Caco-2 (cell line): ENCODE results near the gene LCN12. TPM values are rescaled to one million over a fixed set of nuclear protein-coding genes. Genes with fewer than 3 reads are reported as not detected.

ENCODE experiments used
- BruUV-seq: library from RNA; stranded (reverse); fragments of 400-500 nt; replicated peaks from 2 replicates; lab custom pipeline; 2021; lab: Mats Ljungman, UMichigan
- CTCF ChIA-PET: fragments of 300-600 bp; sonication (Branson Sonifier 250); formaldehyde crosslinking; loops from one replicate; lab custom pipeline; 2022; ENCODE audit warnings: antibody characterized with exemption; lab: Charles Lee
- POLR2A ChIA-PET: fragments of 300-600 bp; sonication (Branson Sonifier 250); formaldehyde crosslinking; loops from one replicate; lab custom pipeline; 2022; ENCODE audit warnings: antibody characterized with exemption; lab: Charles Lee
- DNase-seq, 2 experiments: peaks; one replicate each; pipeline versions ENCODE4 v3.0.0 to v3.0.0-alpha.2; 2020 to 2022
- H3K27me3 ChIP-seq: replicated peaks from 2 replicates; pipeline ENCODE4 v1.6.0; 2011; ENCODE audit warnings: low read length; ENCODE audit not compliant: control insufficient read depth, insufficient read depth
- H3K36me3 ChIP-seq: 2 replicates; pipeline ENCODE4 v1.5.1; 2011; ENCODE audit warnings: low read length; ENCODE audit not compliant: control insufficient read depth, insufficient read depth
- H3K4me1 ChIP-seq: fragments of 250-450 bp; sonication (Bioruptor Pico); 2 replicates; pipeline ENCODE4 v1.5.1; 2020; ENCODE audit warnings: mild to moderate bottlenecking
- H3K4me3 ChIP-seq: 2 replicates; pipeline ENCODE4 v1.5.1; 2011; ENCODE audit warnings: low read depth, mild to moderate bottlenecking, control low read depth, low read length
- H3K9me3 ChIP-seq: fragments of 250-450 bp; sonication (Bioruptor Pico); 2 replicates; pipeline ENCODE4 v1.5.1; 2020; ENCODE audit warnings: mild to moderate bottlenecking, moderate library complexity
- H3K27ac Mint-ChIP-seq: one replicate; pipeline ENCODE4 v1.8.0; 2022; ENCODE audit warnings: mixed read lengths; ENCODE audit not compliant: unreplicated experiment
- H3K27me3 Mint-ChIP-seq: one replicate; pipeline ENCODE4 v1.8.0; 2022; ENCODE audit warnings: mixed read lengths; ENCODE audit not compliant: insufficient read depth, unreplicated experiment
- H3K36me3 Mint-ChIP-seq: one replicate; pipeline ENCODE4 v1.8.0; 2022; ENCODE audit warnings: mild to moderate bottlenecking, mixed read lengths; ENCODE audit not compliant: insufficient read depth, unreplicated experiment
- H3K4me1 Mint-ChIP-seq: one replicate; pipeline ENCODE4 v1.8.0; 2022; ENCODE audit warnings: low read depth, mixed read lengths; ENCODE audit not compliant: unreplicated experiment
- H3K4me3 Mint-ChIP-seq: one replicate; pipeline ENCODE4 v1.8.0; 2022; ENCODE audit warnings: mild to moderate bottlenecking, moderate library complexity, mixed read lengths; ENCODE audit not compliant: unreplicated experiment
- H3K9me3 Mint-ChIP-seq: one replicate; pipeline ENCODE4 v1.8.0; 2022; ENCODE audit warnings: mixed read lengths; ENCODE audit not compliant: unreplicated experiment
- intact Hi-C: fragments of 100-400 bp; cut with micrococcal nuclease; formaldehyde crosslinking; loops from one replicate; pipeline ENCODE4 v1.10.0; 2022; ENCODE audit not compliant: unreplicated experiment
- total RNA-seq: library from RNA; stranded (reverse); gene quantifications from 2 replicates; pipeline ENCODE4 v1.2.3, GENCODE V29; 2022
- TF ChIP-seq, protein P1 (sequence below), 2 experiments: fragments of 200-600 bp in 1 of 2; IDR thresholded peaks; 1 replicate in 1 of 2; 2 replicates in 1 of 2; pipeline versions ENCODE4 v1.5.1 to v1.8.0; 2011 to 2022; ENCODE audit warnings: antibody characterized with exemption in 1 of 2, control low read depth in 1 of 2, inconsistent platforms in 1 of 2, low read depth in 1 of 2, low read length in 1 of 2, mild to moderate bottlenecking in 1 of 2, moderate library complexity in 1 of 2; ENCODE audit not compliant: insufficient read depth in 1 of 2, severe bottlenecking in 1 of 2, unreplicated experiment in 1 of 2

Gene LCN12
- total RNA-seq, 1 experiment from 2014 or later = 20.0 TPM

GRCh38 chr9:136939431-136939995, 12.6 kb upstream of the LCN12 start:
- no peaks in the 10 kb centered on the region for H3K27me3 ChIP-seq
- peaks cover 8% of the 10 kb centered on the region; the same call in 1 of the 2 replicates for H3K4me1 ChIP-seq
- H3K4me3 ChIP-seq = no peak overlapping the region
- Mint-ChIP-seq H3K27ac (peak overlapping the region; percentile 26), H3K27me3 (no peaks in the 10 kb centered on the region), H3K4me1 (no peaks in the 10 kb centered on the region), H3K36me3 (peaks cover 77% of the 10 kb centered on the region), H3K4me3 (no peak overlapping the region), H3K9me3 (no peaks in the 10 kb centered on the region)
- ChIA-PET CTCF (no interaction called here), POLR2A (no interaction called here)
- H3K9me3 ChIP-seq = no peaks in the 10 kb centered on the region
- TF ChIP-seq, protein P1, sequence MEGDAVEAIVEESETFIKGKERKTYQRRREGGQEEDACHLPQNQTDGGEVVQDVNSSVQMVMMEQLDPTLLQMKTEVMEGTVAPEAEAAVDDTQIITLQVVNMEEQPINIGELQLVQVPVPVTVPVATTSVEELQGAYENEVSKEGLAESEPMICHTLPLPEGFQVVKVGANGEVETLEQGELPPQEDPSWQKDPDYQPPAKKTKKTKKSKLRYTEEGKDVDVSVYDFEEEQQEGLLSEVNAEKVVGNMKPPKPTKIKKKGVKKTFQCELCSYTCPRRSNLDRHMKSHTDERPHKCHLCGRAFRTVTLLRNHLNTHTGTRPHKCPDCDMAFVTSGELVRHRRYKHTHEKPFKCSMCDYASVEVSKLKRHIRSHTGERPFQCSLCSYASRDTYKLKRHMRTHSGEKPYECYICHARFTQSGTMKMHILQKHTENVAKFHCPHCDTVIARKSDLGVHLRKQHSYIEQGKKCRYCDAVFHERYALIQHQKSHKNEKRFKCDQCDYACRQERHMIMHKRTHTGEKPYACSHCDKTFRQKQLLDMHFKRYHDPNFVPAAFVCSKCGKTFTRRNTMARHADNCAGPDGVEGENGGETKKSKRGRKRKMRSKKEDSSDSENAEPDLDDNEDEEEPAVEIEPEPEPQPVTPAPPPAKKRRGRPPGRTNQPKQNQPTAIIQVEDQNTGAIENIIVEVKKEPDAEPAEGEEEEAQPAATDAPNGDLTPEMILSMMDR (IDR thresholded peaks at IDR 0.05; ENCODE audit: insufficient read depth in 1 of 2, low read depth in 1 of 2, low read length in 1 of 2, severe bottlenecking in 1 of 2, unreplicated experiment in 1 of 2) = no peak
- no TSS peak for BruUV-seq
- peaks cover 1% of the 10 kb centered on the region for H3K36me3 ChIP-seq
- peak in 1 of 2 experiments; percentile 29 for DNase-seq
- intact Hi-C loops = no loop called here

- Mint-ChIP-seq H3K36me3 (peaks cover 82% of the 10 kb centered on the region), H3K27ac (peak overlapping the region; percentile 26), H3K27me3 (no peaks in the 10 kb centered on the region), H3K4me1 (no peaks in the 10 kb centered on the region), H3K4me3 (no peak overlapping the region), H3K9me3 (no peaks in the 10 kb centered on the region)
- Histone ChIP-seq H3K4me3 (no peak overlapping the region), H3K4me1 (peaks cover 12% of the 10 kb centered on the region), H3K36me3 (peaks cover 1% of the 10 kb centered on the region), H3K27me3 (no peaks in the 10 kb centered on the region), H3K9me3 (no peaks in the 10 kb centered on the region)
- TF ChIP-seq, protein P1 (IDR thresholded peaks at IDR 0.05; ENCODE audit: insufficient read depth in 1 of 2, low read depth in 1 of 2, low read length in 1 of 2, severe bottlenecking in 1 of 2, unreplicated experiment in 1 of 2) = no peak
- peak in 1 of 2 experiments; percentile 39 for DNase-seq
- POLR2A ChIA-PET = no interaction called here
- no TSS peak for BruUV-seq
- intact Hi-C loops = loop anchor here (10.0 kb wide), 1 partner anchor 95 kb away; the partner anchor contains the start of genes AJM1 and PHPT1
- CTCF ChIA-PET = no interaction called here
Observed at GRCh38 chr9:136939996-136940525, 12.0 kb upstream of the LCN12 start.

- no peaks in the 10 kb centered on the region for H3K9me3 Mint-ChIP-seq
- H3K27me3 Mint-ChIP-seq = no peaks in the 10 kb centered on the region
- no peaks in the 10 kb centered on the region for H3K9me3 ChIP-seq
- peak in 1 of 2 experiments; percentile 30 for DNase-seq
- peak overlapping the region; percentile 61 for H3K27ac Mint-ChIP-seq
- H3K36me3 ChIP-seq = peaks cover 1% of the 10 kb centered on the region
- no peak overlapping the region for H3K4me3 Mint-ChIP-seq
- no peak overlapping the region for H3K4me3 ChIP-seq
- ChIA-PET POLR2A (no interaction called here), CTCF (no interaction called here)
- peaks cover 18% of the 10 kb centered on the region for H3K4me1 ChIP-seq
- peaks cover 83% of the 10 kb centered on the region for H3K36me3 Mint-ChIP-seq
- H3K4me1 Mint-ChIP-seq = no peaks in the 10 kb centered on the region
- no peaks in the 10 kb centered on the region for H3K27me3 ChIP-seq
- TF ChIP-seq, protein P1 (IDR thresholded peaks at IDR 0.05; ENCODE audit: insufficient read depth in 1 of 2, low read depth in 1 of 2, low read length in 1 of 2, severe bottlenecking in 1 of 2, unreplicated experiment in 1 of 2) = no peak
- no TSS peak for BruUV-seq
- intact Hi-C loops = loop anchor here (10.0 kb wide), 1 partner anchor 96 kb away; the partner anchor contains the start of genes AJM1 and PHPT1
Observed at GRCh38 chr9:136940526-136941230, 11.4 kb upstream of the LCN12 start.
